Gastroesophageal sphincter (tissue), 4 donors: Measurements from ENCODE around the gene BACE1. TPM values are rescaled to one million over a fixed set of nuclear protein-coding genes. Genes with fewer than 3 reads are reported as not detected.

Source experiments
- ATAC-seq: fragments of 150-250 bp; one replicate; pipeline ENCODE4 v1.9.1; 2016; ENCODE audit warnings: mild to moderate bottlenecking, moderate library complexity
- H3K27ac ChIP-seq, 4 donors: fragments of 200-600 bp; sonication (generic) in 3 of 4; 1 replicate in 3 of 4; 2 replicates in 1 of 4; pipeline ENCODE4 v1.5.1; 2016 to 2019
- H3K27me3 ChIP-seq: fragments of 200-600 bp; sonication (generic); one replicate; pipeline ENCODE4 v1.5.1; 2019
- H3K36me3 ChIP-seq, 2 donors: fragments of 200-600 bp; sonication (generic); one replicate each; pipeline ENCODE4 v1.5.1; 2019; ENCODE audit warnings: control low read depth in 1 of 2
- H3K4me1 ChIP-seq, 3 donors: fragments of 200-600 bp; sonication (generic); 1 replicate in 2 of 3; 2 replicates in 1 of 3; pipeline ENCODE4 v1.5.1; 2016 to 2019; ENCODE audit warnings: control low read depth in 2 of 3
- H3K4me3 ChIP-seq, 2 donors: fragments of 200-600 bp; sonication (generic); one replicate each; pipeline ENCODE4 v1.5.1; 2019; ENCODE audit warnings: mild to moderate bottlenecking in 1 of 2, moderate library complexity in 1 of 2
- H3K9me3 ChIP-seq, 3 donors: fragments of 200-600 bp; sonication (generic); one replicate each; pipeline ENCODE4 v1.5.1; 2017 to 2019; ENCODE audit warnings: control low read depth in 2 of 3
- CTCF ChIP-seq, 4 experiments: fragments of 200-600 bp in 2 of 4; fragments of 450-650 bp in 2 of 4; sonication (generic) in 1 of 4; IDR thresholded peaks; one replicate each; pipeline ENCODE4 v1.5.1; 2017 to 2019; ENCODE audit warnings: antibody characterized with exemption in 4 of 4, mild to moderate bottlenecking in 2 of 4, moderate library complexity in 2 of 4
- EP300 ChIP-seq: sonication (generic); formaldehyde crosslinking; IDR thresholded peaks from one replicate; pipeline ENCODE4 v1.6.1; 2017; ENCODE audit warnings: antibody characterized with exemption, mild to moderate bottlenecking
- POLR2A ChIP-seq, 2 donors: fragments of 450-650 bp; IDR thresholded peaks; one replicate each; pipeline ENCODE4 v1.6.1; 2017; ENCODE audit warnings: antibody characterized with exemption in 2 of 2, mild to moderate bottlenecking in 2 of 2, moderate library complexity in 1 of 2
- POLR2AphosphoS5 ChIP-seq: sonication (generic); formaldehyde crosslinking; IDR thresholded peaks from one replicate; pipeline ENCODE4 v1.6.1; 2017; ENCODE audit warnings: antibody characterized with exemption
- WGBS, 2 donors: methylation state at CpG; one replicate each; pipeline ENCODE4 v1.1.5; 2018; ENCODE audit warnings: low coverage in 1 of 2; 5-methylcytosine and 5-hydroxymethylcytosine counted together
- total RNA-seq, 4 donors: library from RNA; depleted of rRNA; stranded (reverse); fragments of >200 nt; gene quantifications; one replicate each; pipeline ENCODE4 v1.1.0, GENCODE V29; 2016

Gene BACE1
- total RNA-seq, 4 donors from 2014 or later: 19.2 to 45.4 (median 22.2) TPM

- H3K27me3 ChIP-seq: no peaks in the 10 kb centered on the region
- H3K4me1 ChIP-seq: peaks cover 0 to 6% (median 2%) of the 10 kb centered on the region in 3 donors
- H3K4me3 ChIP-seq: no peak overlapping the region
- ATAC-seq: no peak
- TF ChIP-seq EP300: no peak
- no peak for TF ChIP-seq POLR2AphosphoS5
- no peak for TF ChIP-seq CTCF (IDR thresholded peaks at IDR 0.05)
- no peak for TF ChIP-seq POLR2A (IDR thresholded peaks at IDR 0.05)
- peaks cover 0 to 19% of the 10 kb centered on the region in 2 donors for H3K36me3 ChIP-seq
- no peaks in the 10 kb centered on the region for H3K9me3 ChIP-seq
- no peak overlapping the region for H3K27ac ChIP-seq
- 98% methylated on average over 7 of the region's 7 CpGs; no CpG with 5 or more reads in 1 of the 2 donors for WGBS, 2 donors
Measured at GRCh38 chr11:117309310-117309709, 6.7 kb downstream of the BACE1 start.

- no peak overlapping the region for H3K27ac ChIP-seq
- ATAC-seq: no peak
- no peaks in the 10 kb centered on the region for H3K9me3 ChIP-seq
- H3K36me3 ChIP-seq: peaks cover 0 to 14% of the 10 kb centered on the region in 2 donors
- WGBS, 2 donors: 94% methylated on average over 3 of the region's 3 CpGs; no CpG with 5 or more reads in 1 of the 2 donors
- H3K4me3 ChIP-seq: no peak overlapping the region
- no peaks in the 10 kb centered on the region for H3K27me3 ChIP-seq
- H3K4me1 ChIP-seq: peaks cover 0 to 16% (median 5%) of the 10 kb centered on the region in 3 donors
- TF ChIP-seq POLR2A (IDR thresholded peaks at IDR 0.05) (no peak), POLR2AphosphoS5 (no peak), CTCF (IDR thresholded peaks at IDR 0.05) (no peak), EP300 (no peak)
Measured at GRCh38 chr11:117305145-117305544, 10.9 kb downstream of the BACE1 start.

GRCh38 chr11:117303646-117304315, 12.3 kb downstream of the BACE1 start:
- Histone ChIP-seq H3K27ac (no peak overlapping the region), H3K9me3 (no peaks in the 10 kb centered on the region), H3K4me3 (no peak overlapping the region), H3K4me1 (peaks cover 0 to 29% (median 9%) of the 10 kb centered on the region in 3 donors), H3K36me3 (peaks cover 0 to 14% of the 10 kb centered on the region in 2 donors), H3K27me3 (no peaks in the 10 kb centered on the region)
- WGBS, 2 donors: 92 to 93% methylated on average over 2 to 3 of the region's 5 CpGs
- ATAC-seq: no peak
- TF ChIP-seq POLR2A (IDR thresholded peaks at IDR 0.05) (no peak), EP300 (no peak), POLR2AphosphoS5 (no peak), CTCF (IDR thresholded peaks at IDR 0.05) (no peak)

- Histone ChIP-seq H3K27ac (no peak overlapping the region), H3K9me3 (no peaks in the 10 kb centered on the region), H3K4me1 (peaks cover 0 to 29% (median 9%) of the 10 kb centered on the region in 3 donors), H3K36me3 (peaks cover 0 to 14% of the 10 kb centered on the region in 2 donors), H3K27me3 (no peaks in the 10 kb centered on the region), H3K4me3 (no peak overlapping the region)
- TF ChIP-seq POLR2A (IDR thresholded peaks at IDR 0.05): no peak
- no peak for TF ChIP-seq CTCF (IDR thresholded peaks at IDR 0.05)
- TF ChIP-seq EP300: no peak
- no peak for TF ChIP-seq POLR2AphosphoS5
- ATAC-seq: no peak
- WGBS, 2 donors: 100% methylated on average over 1 of the region's 4 CpGs; no CpG with 5 or more reads in 1 of the 2 donors
Measured at GRCh38 chr11:117303101-117303500, 13.0 kb downstream of the BACE1 start.

- no peak for ATAC-seq
Measured at GRCh38 chr11:117302228-117302627, 13.8 kb downstream of the BACE1 start.

More at GRCh38 chr11:117302228-117302627, 13.8 kb downstream of the BACE1 start:
- TF ChIP-seq CTCF (IDR thresholded peaks at IDR 0.05): no peak
- no peak for TF ChIP-seq POLR2AphosphoS5
- TF ChIP-seq POLR2A (IDR thresholded peaks at IDR 0.05): no peak
- no peak for TF ChIP-seq EP300
- no peaks in the 10 kb centered on the region for H3K9me3 ChIP-seq
- H3K4me1 ChIP-seq: peaks cover 0 to 29% (median 9%) of the 10 kb centered on the region in 3 donors
- WGBS, 2 donors: 97 to 100% methylated on average over 2 to 5 of the region's 7 CpGs
- no peak overlapping the region for H3K27ac ChIP-seq
- peaks cover 0 to 14% of the 10 kb centered on the region in 2 donors for H3K36me3 ChIP-seq
- H3K4me3 ChIP-seq: no peak overlapping the region
- no peaks in the 10 kb centered on the region for H3K27me3 ChIP-seq
